CD14-positive monocyte (primary cell): ENCODE measurements around the gene TEX28. TPM values are rescaled to one million over a fixed set of nuclear protein-coding genes. Genes with fewer than 3 reads are reported as not detected.
"Not testable (repeated sequence)": the region's sequence is repeated elsewhere in the genome, so short reads cannot be mapped to it uniquely, and the experiment has no call there.

Experiments used
- DNase-seq, 3 donors: peaks; one replicate each; pipeline ENCODE4 v3.0.0-alpha.2; 2011 to 2022
- H2AFZ ChIP-seq: 2 replicates; pipeline ENCODE4 v1.6.0; 2012; ENCODE audit warnings: mild to moderate bottlenecking, low read depth, low read length, inconsistent platforms; ENCODE audit not compliant: insufficient read depth, poor library complexity, severe bottlenecking
- H3K27ac ChIP-seq, 2 donors: 1 replicate in 1 of 2; 2 replicates in 1 of 2; pipeline ENCODE4 v1.5.1; 2012 to 2013; ENCODE audit warnings: low read length in 2 of 2, control low read depth in 1 of 2, inconsistent platforms in 1 of 2, low read depth in 1 of 2, mild to moderate bottlenecking in 1 of 2
- H3K27me3 ChIP-seq, 2 donors: one replicate each; pipeline versions ENCODE4 v1.6.0 to v1.6.1; 2011 to 2013; ENCODE audit warnings: low read length in 2 of 2; ENCODE audit not compliant: control insufficient read depth in 2 of 2, insufficient read depth in 2 of 2
- H3K36me3 ChIP-seq, 2 donors: replicated peaks in 1 of 2; 1 replicate in 1 of 2; 2 replicates in 1 of 2; pipeline versions ENCODE4 v1.5.1 to v1.6.1; 2012 to 2013; ENCODE audit warnings: low read length in 2 of 2, control low read depth in 1 of 2, inconsistent platforms in 1 of 2, mild to moderate bottlenecking in 1 of 2; ENCODE audit not compliant: insufficient read depth in 2 of 2, control insufficient read depth in 1 of 2
- H3K4me1 ChIP-seq, 2 donors: 1 replicate in 1 of 2; 2 replicates in 1 of 2; pipeline versions ENCODE4 v1.5.1 to v1.6.1; 2012 to 2013; ENCODE audit warnings: low read length in 2 of 2, control low read depth in 1 of 2, inconsistent platforms in 1 of 2, mild to moderate bottlenecking in 1 of 2, moderate library complexity in 1 of 2; ENCODE audit not compliant: insufficient read depth in 2 of 2, control insufficient read depth in 1 of 2
- H3K4me2 ChIP-seq: replicated peaks from 2 replicates; pipeline ENCODE3; 2012; ENCODE audit warnings: low read length, moderate library complexity, mild to moderate bottlenecking; ENCODE audit not compliant: poor library complexity, severe bottlenecking; ENCODE audit errors: extremely low read depth
- H3K4me3 ChIP-seq, 3 experiments: fragments of 200-600 bp in 1 of 3; sonication (generic) in 1 of 3; replicated peaks in 1 of 3; 1 replicate in 2 of 3; 2 replicates in 1 of 3; pipeline ENCODE4 v1.5.1; 2011 to 2013; ENCODE audit warnings: low read length in 3 of 3, mild to moderate bottlenecking in 3 of 3, control low read depth in 2 of 3, low read depth in 2 of 3, inconsistent platforms in 1 of 3, moderate library complexity in 1 of 3
- H3K79me2 ChIP-seq: 2 replicates; pipeline ENCODE4 v1.6.0; 2012; ENCODE audit warnings: mild to moderate bottlenecking, control low read depth, inconsistent platforms, low read length, moderate library complexity; ENCODE audit not compliant: insufficient read depth
- H3K9ac ChIP-seq: 2 replicates; pipeline ENCODE4 v1.6.0; 2017; ENCODE audit warnings: low read length, mild to moderate bottlenecking; ENCODE audit not compliant: insufficient read depth, poor library complexity, severe bottlenecking
- H3K9me3 ChIP-seq, 2 donors: replicated peaks in 1 of 2; 1 replicate in 1 of 2; 2 replicates in 1 of 2; pipeline versions ENCODE4 v1.5.1 to v1.6.1; 2012 to 2013; ENCODE audit warnings: low read length in 2 of 2, control low read depth in 1 of 2; ENCODE audit not compliant: control insufficient read depth in 1 of 2, insufficient read depth in 1 of 2
- H4K20me1 ChIP-seq: 2 replicates; pipeline ENCODE4 v1.6.0; 2012; ENCODE audit warnings: mild to moderate bottlenecking, low read length, control low read depth, moderate library complexity; ENCODE audit not compliant: insufficient read depth
- H3K27ac Mint-ChIP-seq, 7 donors: one replicate each; pipeline ENCODE4 v1.8.0; 2020; ENCODE audit warnings: mild to moderate bottlenecking in 7 of 7, mixed read lengths in 7 of 7, moderate library complexity in 6 of 7, inconsistent platforms in 2 of 7
- H3K27me3 Mint-ChIP-seq, 3 donors: one replicate each; pipeline ENCODE4 v1.8.0; 2021 to 2022; ENCODE audit warnings: low read depth in 3 of 3, mild to moderate bottlenecking in 3 of 3, mixed read lengths in 3 of 3, moderate library complexity in 3 of 3, inconsistent platforms in 1 of 3
- H3K36me3 Mint-ChIP-seq, 2 donors: one replicate each; pipeline ENCODE4 v1.8.0; 2020; ENCODE audit warnings: mixed read lengths in 2 of 2, inconsistent platforms in 1 of 2, mild to moderate bottlenecking in 1 of 2
- H3K4me1 Mint-ChIP-seq: one replicate; pipeline ENCODE4 v1.8.0; 2020; ENCODE audit warnings: mild to moderate bottlenecking, mixed read lengths
- H3K4me3 Mint-ChIP-seq, 2 donors: one replicate each; pipeline ENCODE4 v1.8.0; 2020; ENCODE audit warnings: mild to moderate bottlenecking in 2 of 2, mixed read lengths in 2 of 2, moderate library complexity in 1 of 2
- H3K9me3 Mint-ChIP-seq, 7 donors: one replicate each; pipeline ENCODE4 v1.8.0; 2020 to 2022; ENCODE audit warnings: mixed read lengths in 7 of 7, mild to moderate bottlenecking in 6 of 7, moderate library complexity in 6 of 7, inconsistent platforms in 2 of 7
- CTCF ChIP-seq: fragments of 200-600 bp; IDR thresholded peaks from one replicate; pipeline ENCODE4 v1.8.0; 2022; ENCODE audit warnings: antibody characterized with exemption, mild to moderate bottlenecking
- WGBS: methylation state at CpG from one replicate; pipeline ENCODE4 v1.1.5; 2013; ENCODE audit warnings: missing lambda C conversion rate; ENCODE audit not compliant: insufficient coverage; 5-methylcytosine and 5-hydroxymethylcytosine counted together
- intact Hi-C, 2 donors: fragments of 100-400 bp; cut with micrococcal nuclease; formaldehyde crosslinking; loops; one replicate each; pipeline versions ENCODE4 v1.15.0 to v1.15.1; 2023
- polyA minus RNA-seq: library from RNA; depleted of rRNA, polyadenylated mRNA; stranded (reverse); fragments of >200 nt; gene quantifications from 2 replicates; pipeline ENCODE4 v1.2.3, GENCODE V29; 2012
- polyA plus RNA-seq, 3 donors: library from polyadenylated mRNA; depleted of rRNA in 1 of 3; unstranded in 2 of 3; stranded (reverse) in 1 of 3; fragments of 300-500 nt in 2 of 3; fragments of >200 nt in 1 of 3; fragmentation: Illumina TruSeq in 2 of 3; gene quantifications; 1 replicate in 2 of 3; 2 replicates in 1 of 3; pipeline ENCODE4 v1.2.3, GENCODE V29; 2012 to 2021
- total RNA-seq, 12 experiments: library from RNA in 1 of 12; stranded (reverse) in 1 of 12; fragments of 120-200 nt in 1 of 12; gene quantifications; one replicate each; pipeline ENCODE4 v1.2.4 and lab custom pipeline; 2013 to 2026; ENCODE audit warnings: mixed read lengths in 6 of 12, inconsistent platforms in 1 of 12

Gene TEX28
- 0.06 TPM for total RNA-seq (2013)
- polyA plus RNA-seq = not detected
- polyA minus RNA-seq = 0.28 TPM in 1 of 2 replicates, not detected in the other
- total RNA-seq (lab: John Stamatoyannopoulos, UW) = 0 to 0.20 (median 0.07) reads per million in 11 experiments

GRCh38 chrX:154294791-154295574, at the start of gene TEX28:
Gene TEX28 (minus strand): TSS chrX:154295124. CDS start chrX:154292117, 3,007 bp downstream.
- Histone ChIP-seq H3K79me2 (no peaks in the 10 kb centered on the region), H3K4me2 (no peak within 1 kb of the TSS)

GRCh38 chrX:154343620-154344019, 48.7 kb upstream of the TEX28 start:
- peaks cover 13 to 17% of the 10 kb centered on the region in 2 donors for H3K4me1 ChIP-seq
- DNase-seq, H3K4me3 ChIP-seq, H3K79me2 ChIP-seq, intact Hi-C loops, H2AFZ ChIP-seq, H3K9me3 ChIP-seq, H3K27ac Mint-ChIP-seq, H4K20me1 ChIP-seq, H3K4me3 Mint-ChIP-seq, H3K27ac ChIP-seq, H3K9ac ChIP-seq, H3K27me3 ChIP-seq, H3K36me3 Mint-ChIP-seq, H3K27me3 Mint-ChIP-seq, H3K36me3 ChIP-seq, H3K4me2 ChIP-seq, H3K9me3 Mint-ChIP-seq: not testable (repeated sequence)
- H3K4me1 Mint-ChIP-seq = peaks cover 11% of the 10 kb centered on the region
- no CpG with 5 or more reads among the region's 20 CpGs for WGBS

More at GRCh38 chrX:154294791-154295574, at the start of gene TEX28:
- Mint-ChIP-seq H3K36me3 (no peaks in the 10 kb centered on the region), H3K4me3 (peak within 1 kb of the TSS in 1 of 2 donors; percentile 9), H3K4me1 (peaks cover 21% of the 10 kb centered on the region), H3K27me3 (peaks cover 0 to 8% (median 0%) of the 10 kb centered on the region in 3 donors), H3K27ac (peak within 1 kb of the TSS in 3 of 7 donors; percentile 2 to 82 (median 58)), H3K9me3 (peaks cover 0 to 26% (median 8%) of the 10 kb centered on the region in 7 donors)
- no peaks in the 10 kb centered on the region for H3K27me3 ChIP-seq
- H4K20me1 ChIP-seq = no peaks in the 10 kb centered on the region
- no peak within 1 kb of the TSS for H2AFZ ChIP-seq
- no peak for TF ChIP-seq CTCF
- peak in 2 of 3 donors; percentile 52 to 55 for DNase-seq
- H3K36me3 ChIP-seq = no peaks in the 10 kb centered on the region
- H3K9ac ChIP-seq = no peak within 1 kb of the TSS
- H3K27ac ChIP-seq = no peak within 1 kb of the TSS
- intact Hi-C loops = no loop called here
- no CpG with 5 or more reads among the region's 39 CpGs for WGBS
- peaks cover 0 to 5% of the 10 kb centered on the region in 2 donors for H3K9me3 ChIP-seq
- no peak within 1 kb of the TSS for H3K4me3 ChIP-seq
- H3K4me1 ChIP-seq = peaks cover 19 to 28% of the 10 kb centered on the region in 2 donors

- H3K79me2 ChIP-seq = not testable (repeated sequence)
Measured at GRCh38 chrX:154343063-154343462, 48.1 kb upstream of the TEX28 start.

More at GRCh38 chrX:154343063-154343462, 48.1 kb upstream of the TEX28 start:
- H3K27ac ChIP-seq, intact Hi-C loops, H3K9me3 Mint-ChIP-seq, H3K36me3 Mint-ChIP-seq, H3K4me3 Mint-ChIP-seq, H3K9ac ChIP-seq, H3K9me3 ChIP-seq, H3K4me3 ChIP-seq, H3K27me3 Mint-ChIP-seq, H2AFZ ChIP-seq, H3K36me3 ChIP-seq, H3K27ac Mint-ChIP-seq, DNase-seq, H3K27me3 ChIP-seq, H3K4me2 ChIP-seq, H4K20me1 ChIP-seq, H3K4me1 Mint-ChIP-seq: not testable (repeated sequence)
- peaks cover 9 to 11% of the 10 kb centered on the region in 2 donors for H3K4me1 ChIP-seq
- WGBS = no CpG with 5 or more reads among the region's 16 CpGs
